Spinal cord (tissue), 10 donors: ENCODE results near the gene ANAPC13. TPM values are rescaled to one million over a fixed set of nuclear protein-coding genes. Genes with fewer than 3 reads are reported as not detected.

Experiments used
- DNase-seq, 6 donors: peaks; one replicate each; pipeline versions ENCODE4 v3.0.0 to v3.0.0-alpha.2; 2013 to 2015; ENCODE audit warnings: low spot score in 6 of 6, low read depth in 4 of 6
- H3K27ac ChIP-seq: one replicate; pipeline ENCODE4 v1.5.1; 2013; ENCODE audit warnings: low read depth, low read length, control low read depth
- H3K27me3 ChIP-seq: one replicate; pipeline ENCODE4 v1.6.1; 2013; ENCODE audit warnings: low read length; ENCODE audit not compliant: control insufficient read depth, insufficient read depth
- H3K36me3 ChIP-seq: one replicate; pipeline ENCODE4 v1.6.1; 2013; ENCODE audit warnings: low read length; ENCODE audit not compliant: control insufficient read depth, insufficient read depth
- H3K4me1 ChIP-seq: one replicate; pipeline ENCODE4 v1.6.1; 2013; ENCODE audit warnings: low read length; ENCODE audit not compliant: control insufficient read depth, insufficient read depth
- H3K4me3 ChIP-seq: one replicate; pipeline ENCODE4 v1.5.1; 2013; ENCODE audit warnings: low read depth, low read length, control low read depth
- H3K9me3 ChIP-seq: one replicate; pipeline ENCODE4 v1.6.1; 2013; ENCODE audit warnings: low read length; ENCODE audit not compliant: control insufficient read depth, insufficient read depth
- WGBS: methylation state at CpG from one replicate; pipeline ENCODE4 v1.1.5; 2013; ENCODE audit warnings: missing lambda C conversion rate; ENCODE audit not compliant: insufficient coverage; 5-methylcytosine and 5-hydroxymethylcytosine counted together
- polyA plus RNA-seq, 2 donors: library from polyadenylated mRNA; unstranded; fragments of 120-200 nt; gene quantifications; one replicate each; pipeline ENCODE4 v1.2.1, GENCODE V29; 2013; ENCODE audit not compliant: insufficient read length in 2 of 2
- total RNA-seq, 2 donors: library from RNA; depleted of rRNA in 1 of 2; stranded (reverse); fragments of 120-200 nt in 1 of 2; fragments of >200 nt in 1 of 2; gene quantifications; one replicate each; pipeline versions ENCODE4 v1.2.3 to v1.2.4, GENCODE V29; 2013 to 2014
- donor health status: healthy.

ANAPC13 gene
- total and polyA plus RNA-seq, 4 donors = 99.0 to 143 (median 106) TPM

DNA sequence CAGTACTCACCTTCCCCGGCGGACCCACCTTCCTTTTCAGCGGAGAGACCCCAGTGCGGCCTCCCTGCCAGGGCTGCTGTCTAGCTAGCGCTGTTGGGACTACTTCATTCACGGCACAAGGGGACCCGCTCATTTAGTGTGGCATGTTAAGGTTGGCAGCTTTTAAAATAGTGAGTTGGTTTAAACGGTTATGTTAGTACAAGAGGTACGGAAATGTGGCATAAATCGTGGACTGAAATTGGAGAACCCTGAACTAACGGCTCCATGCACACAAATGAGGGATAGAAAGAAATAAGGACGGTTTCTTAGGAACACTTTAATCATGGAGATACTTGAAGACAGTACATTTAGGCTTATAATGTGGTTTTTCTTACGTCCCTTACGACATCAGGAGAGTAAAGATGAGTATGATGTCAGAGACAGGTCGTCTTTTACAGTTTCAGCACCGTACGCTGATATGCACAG is 824 bp upstream of the ANAPC13 start:
- H3K4me3 ChIP-seq = peak overlapping the region; percentile 92
- peak in 2 of 6 donors; percentile 57 to 66 for DNase-seq
- no peaks in the 10 kb centered on the region for H3K27me3 ChIP-seq
- H3K27ac ChIP-seq = peak overlapping the region; percentile 96
- 0% methylated on average over 11 of the region's 17 CpGs for WGBS
- H3K36me3 ChIP-seq = peaks cover 6% of the 10 kb centered on the region
- peaks cover 16% of the 10 kb centered on the region for H3K4me1 ChIP-seq
- H3K9me3 ChIP-seq = no peaks in the 10 kb centered on the region

DNA sequence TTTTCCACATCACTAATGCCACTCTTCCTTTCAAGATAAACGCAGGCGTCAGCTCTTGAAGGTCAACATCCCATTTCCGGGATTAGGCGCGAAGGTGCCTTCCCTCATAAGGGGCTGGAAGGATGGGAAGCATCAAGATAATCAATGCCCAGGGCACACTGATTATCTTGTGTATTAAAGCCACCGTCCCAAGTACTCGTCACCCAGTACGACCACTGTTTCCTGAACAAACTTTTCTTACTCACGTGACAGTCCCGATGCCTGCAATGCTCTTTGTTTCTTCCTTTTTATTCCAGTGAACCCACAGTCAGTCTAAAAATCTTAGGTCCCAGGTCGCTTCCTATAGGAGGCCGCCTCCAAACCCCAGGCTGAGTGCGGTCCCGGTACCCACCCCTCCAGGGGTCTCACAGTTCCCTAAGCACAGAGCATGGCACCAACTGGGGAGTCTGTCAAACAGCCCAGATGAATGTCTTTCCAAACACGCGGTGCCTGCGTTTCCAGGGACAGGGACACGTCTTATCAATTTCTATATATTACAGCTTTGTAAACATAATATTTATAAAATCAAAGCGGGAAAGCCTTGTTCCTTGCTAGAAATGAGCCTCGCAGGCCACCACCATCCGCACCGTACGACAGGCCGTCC is 589 bp downstream of the ANAPC13 start:
- Histone ChIP-seq H3K36me3 (peaks cover 13% of the 10 kb centered on the region), H3K27me3 (no peaks in the 10 kb centered on the region), H3K4me1 (peaks cover 16% of the 10 kb centered on the region), H3K4me3 (peak overlapping the region; percentile 92), H3K9me3 (no peaks in the 10 kb centered on the region), H3K27ac (peak overlapping the region; percentile 96)
- peak in 1 of 6 donors; percentile 52 for DNase-seq
- WGBS = 0% methylated on average over 13 of the region's 24 CpGs

DNA sequence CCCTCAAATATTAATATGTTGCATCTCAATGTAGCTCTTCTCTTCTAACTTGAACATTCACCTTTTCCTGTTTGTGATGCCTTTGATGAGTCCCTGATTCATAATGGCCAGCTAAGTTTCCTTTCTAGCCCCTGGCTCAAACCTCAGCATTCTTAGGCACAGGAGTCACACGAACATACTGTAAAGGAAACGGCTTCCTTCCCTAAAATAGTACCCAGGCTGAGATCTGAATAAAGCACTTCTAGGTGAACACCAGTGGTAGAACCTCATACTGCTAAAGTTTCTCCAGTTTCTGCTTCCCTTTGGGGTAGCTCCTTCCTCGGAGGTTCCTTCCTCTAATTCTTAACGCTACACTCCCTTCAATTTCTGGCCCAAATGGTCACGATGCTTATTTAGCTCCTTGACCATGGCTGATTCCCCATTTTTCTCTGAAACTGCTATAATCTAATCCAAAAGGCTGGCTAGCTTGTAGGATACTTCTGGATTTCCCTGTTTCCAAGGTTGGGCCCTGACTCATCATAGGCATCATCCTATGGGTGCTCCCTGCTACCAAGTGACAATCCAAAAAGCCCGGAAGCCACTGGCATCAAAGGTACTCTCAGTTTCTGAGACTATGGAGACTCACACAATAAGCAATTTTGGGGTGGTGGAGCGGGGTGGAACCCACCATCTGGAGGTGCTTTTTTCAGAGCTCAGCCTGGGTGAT is 2.4 kb downstream of the ANAPC13 start:
- DNase-seq = no peak
- Histone ChIP-seq H3K9me3 (no peaks in the 10 kb centered on the region), H3K4me1 (peaks cover 16% of the 10 kb centered on the region), H3K36me3 (peaks cover 17% of the 10 kb centered on the region), H3K27me3 (no peaks in the 10 kb centered on the region), H3K27ac (no peak overlapping the region), H3K4me3 (no peak overlapping the region)
- WGBS = 97% methylated on average over 7 of the region's 7 CpGs

DNA sequence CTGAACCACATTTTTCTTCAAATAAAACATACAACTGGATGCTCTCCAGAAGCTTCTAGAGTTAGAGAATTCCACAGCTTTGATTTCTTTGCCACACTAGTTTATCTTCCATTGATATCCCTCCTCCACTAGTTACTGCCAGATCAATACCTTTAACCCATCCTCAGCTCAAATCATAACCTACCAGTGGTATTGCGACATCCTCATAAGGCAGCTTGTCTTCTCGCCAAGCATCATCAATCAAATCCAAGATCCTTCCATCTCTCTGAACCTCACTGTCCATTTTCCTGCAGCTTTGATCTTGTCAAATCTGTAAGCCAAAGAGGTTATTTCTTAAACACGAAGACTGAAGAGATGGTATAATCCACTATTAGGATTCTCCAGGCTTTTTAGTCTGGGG is 3.2 kb downstream of the ANAPC13 start:
- WGBS = 80% methylated on average over 2 of the region's 3 CpGs
- Histone ChIP-seq H3K27ac (no peak overlapping the region), H3K36me3 (peaks cover 15% of the 10 kb centered on the region), H3K4me3 (no peak overlapping the region), H3K4me1 (peaks cover 12% of the 10 kb centered on the region), H3K27me3 (no peaks in the 10 kb centered on the region), H3K9me3 (no peaks in the 10 kb centered on the region)
- no peak for DNase-seq

DNA sequence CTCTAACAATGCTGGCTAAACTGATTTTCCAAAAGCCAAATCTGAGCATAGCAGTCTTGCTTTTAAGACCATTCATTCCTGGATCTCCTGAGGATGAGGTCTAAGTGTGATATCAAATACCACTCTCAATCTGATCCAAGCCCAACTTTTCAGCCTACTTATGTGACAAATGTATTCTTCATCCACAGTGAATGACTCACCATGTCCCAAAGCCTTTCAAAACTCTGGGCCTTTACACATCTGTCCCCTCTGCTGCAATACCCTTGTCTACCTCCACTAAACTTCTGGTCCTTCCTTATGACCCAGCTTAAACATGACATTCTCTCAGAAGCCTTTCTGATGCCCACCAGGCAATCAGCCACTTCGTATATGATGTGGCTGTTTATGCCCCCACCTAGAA is 4.6 kb downstream of the ANAPC13 start:
- H3K27ac ChIP-seq = no peak overlapping the region

DNA sequence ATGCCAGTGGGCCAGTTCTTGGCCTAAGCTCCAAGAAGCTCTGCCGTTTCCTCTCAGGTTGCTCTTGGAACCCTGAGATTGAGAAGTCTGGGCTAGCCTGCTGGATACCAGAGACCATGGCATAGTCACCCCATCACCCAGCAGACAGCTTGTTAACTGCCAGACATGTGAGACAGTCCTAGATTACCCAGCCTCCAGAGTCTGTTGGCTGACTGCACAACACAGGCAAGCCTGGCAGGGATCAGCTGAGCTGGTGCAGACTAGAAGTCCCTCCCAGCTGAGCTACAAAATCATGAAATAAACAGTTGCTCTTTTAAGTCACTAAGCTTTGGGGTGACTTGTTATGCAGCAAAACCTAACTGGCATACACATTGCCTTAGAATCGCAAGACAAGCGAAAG is 5.2 kb downstream of the ANAPC13 start:
- H3K27ac ChIP-seq = no peak overlapping the region
- peaks cover 17% of the 10 kb centered on the region for H3K36me3 ChIP-seq
- DNase-seq = no peak
- H3K9me3 ChIP-seq = no peaks in the 10 kb centered on the region
- no peak overlapping the region for H3K4me3 ChIP-seq
- H3K4me1 ChIP-seq = peaks cover 12% of the 10 kb centered on the region
- no peaks in the 10 kb centered on the region for H3K27me3 ChIP-seq
- 91% methylated on average over 3 of the region's 3 CpGs for WGBS

More for the DNA sequence above, 4.6 kb downstream of the ANAPC13 start:
- Histone ChIP-seq H3K36me3 (peaks cover 15% of the 10 kb centered on the region), H3K9me3 (no peaks in the 10 kb centered on the region), H3K4me1 (peaks cover 12% of the 10 kb centered on the region), H3K27me3 (no peaks in the 10 kb centered on the region), H3K4me3 (no peak overlapping the region)
- no peak for DNase-seq
- 80% methylated on average over 1 of the region's 1 CpG for WGBS

DNA sequence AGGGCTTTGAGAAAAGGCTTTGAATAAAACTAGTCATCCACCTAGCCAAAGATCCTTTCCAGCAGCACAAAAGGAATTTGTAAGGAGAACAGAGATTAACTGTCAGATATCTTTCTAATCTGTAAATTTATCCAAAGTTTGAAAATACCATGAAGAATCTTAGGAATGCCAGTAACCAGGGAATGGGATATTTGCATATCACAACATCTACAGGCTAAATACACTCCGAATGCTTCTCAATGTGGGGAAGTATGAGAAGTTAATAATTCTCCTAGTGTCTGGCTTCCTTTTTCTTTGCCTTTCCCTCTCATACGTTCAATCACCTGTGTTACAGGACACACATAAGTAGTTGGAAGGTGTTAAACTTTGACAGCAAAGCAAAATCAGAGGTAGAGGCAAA is 7.8 kb downstream of the ANAPC13 start:
- DNase-seq = no peak
- H3K27ac ChIP-seq = no peak overlapping the region

DNA sequence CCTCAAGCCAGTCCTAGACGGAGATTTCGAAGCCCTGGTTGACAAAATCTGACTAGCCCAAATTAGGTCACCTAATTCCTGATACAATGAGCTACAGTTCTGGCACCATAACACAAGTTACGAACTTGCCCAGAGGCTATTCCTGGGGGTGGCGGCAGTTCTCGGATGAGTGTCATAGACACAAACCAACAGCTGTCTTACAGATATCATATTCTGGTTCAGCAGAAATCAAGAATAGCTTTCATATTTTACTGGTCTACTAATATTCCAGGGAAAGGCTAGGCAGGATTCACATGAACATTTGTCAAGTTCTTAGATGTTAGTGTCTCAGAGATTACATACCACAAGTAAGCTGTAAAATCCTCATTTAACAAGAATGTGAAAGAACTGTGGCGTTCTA is 8.8 kb downstream of the ANAPC13 start:
- peaks cover 3% of the 10 kb centered on the region for H3K4me1 ChIP-seq
- H3K9me3 ChIP-seq = no peaks in the 10 kb centered on the region
- H3K27me3 ChIP-seq = no peaks in the 10 kb centered on the region
- H3K4me3 ChIP-seq = no peak overlapping the region
- no peak overlapping the region for H3K27ac ChIP-seq
- WGBS = 91% methylated on average over 4 of the region's 6 CpGs
- peaks cover 14% of the 10 kb centered on the region for H3K36me3 ChIP-seq
- DNase-seq = no peak

More for the DNA sequence above, 7.8 kb downstream of the ANAPC13 start:
- Histone ChIP-seq H3K27me3 (no peaks in the 10 kb centered on the region), H3K9me3 (no peaks in the 10 kb centered on the region), H3K36me3 (peaks cover 17% of the 10 kb centered on the region), H3K4me3 (no peak overlapping the region), H3K4me1 (peaks cover 3% of the 10 kb centered on the region)
- no CpG with 5 or more reads among the region's 2 CpGs for WGBS

DNA sequence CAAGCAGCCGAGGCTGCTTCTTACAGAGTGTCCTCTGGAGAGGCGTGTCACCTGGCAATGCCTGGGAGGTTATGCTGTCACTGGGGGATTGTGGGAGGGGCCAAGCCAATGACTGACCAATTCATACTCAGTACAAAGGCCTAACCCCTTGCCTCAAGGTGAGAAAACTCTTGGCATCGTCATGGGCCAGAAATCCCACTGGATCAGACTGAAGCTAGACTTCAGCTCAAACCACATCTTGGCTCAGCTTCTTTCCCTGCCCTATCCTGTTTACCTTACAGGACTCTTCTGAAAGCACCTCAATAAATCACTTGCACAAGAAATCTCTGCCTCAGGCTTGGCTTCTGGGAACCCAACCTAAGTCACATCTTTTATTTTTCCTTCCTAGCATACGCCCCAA is 9.5 kb downstream of the ANAPC13 start:
- WGBS = 76% methylated on average over 3 of the region's 4 CpGs
- Histone ChIP-seq H3K27me3 (no peaks in the 10 kb centered on the region), H3K36me3 (peaks cover 14% of the 10 kb centered on the region), H3K4me1 (peaks cover 3% of the 10 kb centered on the region), H3K4me3 (no peak overlapping the region), H3K27ac (no peak overlapping the region), H3K9me3 (no peaks in the 10 kb centered on the region)
- no peak for DNase-seq

DNA sequence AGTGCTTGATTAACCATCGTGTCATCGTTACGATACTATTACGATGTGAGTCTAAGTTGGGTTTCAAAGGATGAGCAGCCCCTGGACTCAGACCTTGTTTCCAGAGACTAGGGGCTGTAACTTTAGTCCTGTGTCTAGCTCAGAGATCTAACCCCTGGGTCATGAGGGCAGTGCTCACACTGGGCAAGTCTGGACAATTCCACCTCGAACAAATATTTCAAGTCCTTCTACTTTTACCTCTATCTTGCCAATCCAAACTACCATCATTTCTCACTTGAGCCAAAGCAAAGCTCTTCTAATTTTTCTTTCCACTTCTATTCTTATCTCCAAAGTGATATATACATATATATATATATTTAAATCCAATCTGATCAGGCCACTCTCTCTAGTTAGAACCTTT is 10.8 kb downstream of the ANAPC13 start:
- peaks cover 7% of the 10 kb centered on the region for H3K36me3 ChIP-seq
- peaks cover 3% of the 10 kb centered on the region for H3K4me1 ChIP-seq
- H3K4me3 ChIP-seq = no peak overlapping the region
- H3K27ac ChIP-seq = no peak overlapping the region
- no peak for DNase-seq
- no peaks in the 10 kb centered on the region for H3K27me3 ChIP-seq
- no peaks in the 10 kb centered on the region for H3K9me3 ChIP-seq
- 94% methylated on average over 5 of the region's 5 CpGs for WGBS
